ENCODE results near the gene PEX16.

Gene PEX16

DNA sequence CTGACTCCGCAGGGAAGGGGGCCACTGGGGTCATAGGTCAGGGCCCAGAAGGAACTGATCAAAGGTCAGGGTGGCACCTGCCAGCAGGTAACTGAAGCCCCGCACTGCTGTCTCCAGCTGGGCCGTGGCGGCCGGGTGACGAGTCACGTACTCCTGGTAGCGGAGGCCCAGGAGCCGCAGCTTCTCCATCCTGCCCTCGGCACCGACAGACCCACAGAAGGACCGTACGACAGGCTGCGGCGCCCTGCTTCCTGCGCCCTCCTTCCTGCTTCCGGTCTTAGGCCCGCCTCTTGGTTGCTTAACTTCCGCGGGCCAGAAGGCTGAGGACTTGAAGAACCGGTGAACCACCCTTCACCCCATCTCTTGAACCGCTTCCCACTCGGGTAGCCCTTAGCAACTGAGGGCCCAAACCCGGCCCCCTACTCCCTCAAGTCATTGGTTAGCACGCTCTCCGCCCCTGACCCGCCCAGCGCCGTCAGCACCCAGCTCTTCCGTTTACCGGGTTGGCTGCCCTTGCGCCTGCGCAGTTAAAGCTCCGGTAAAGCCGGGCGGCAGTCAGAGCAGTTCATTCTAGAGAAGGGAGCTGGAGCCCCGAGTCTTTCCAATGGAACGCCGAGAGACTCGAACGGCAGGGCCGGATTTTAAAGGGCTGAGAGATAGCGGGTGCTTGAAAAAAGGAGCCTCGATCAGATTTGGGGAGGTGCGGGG, at the start of gene PEX16:
Gene PEX16 (minus strand): TSS at position 255 of the 708 bp plus-strand sequence. CDS start 66 bp downstream, at position 189.
- peak; percentile 98 to 99 for DNase-seq

DNA sequence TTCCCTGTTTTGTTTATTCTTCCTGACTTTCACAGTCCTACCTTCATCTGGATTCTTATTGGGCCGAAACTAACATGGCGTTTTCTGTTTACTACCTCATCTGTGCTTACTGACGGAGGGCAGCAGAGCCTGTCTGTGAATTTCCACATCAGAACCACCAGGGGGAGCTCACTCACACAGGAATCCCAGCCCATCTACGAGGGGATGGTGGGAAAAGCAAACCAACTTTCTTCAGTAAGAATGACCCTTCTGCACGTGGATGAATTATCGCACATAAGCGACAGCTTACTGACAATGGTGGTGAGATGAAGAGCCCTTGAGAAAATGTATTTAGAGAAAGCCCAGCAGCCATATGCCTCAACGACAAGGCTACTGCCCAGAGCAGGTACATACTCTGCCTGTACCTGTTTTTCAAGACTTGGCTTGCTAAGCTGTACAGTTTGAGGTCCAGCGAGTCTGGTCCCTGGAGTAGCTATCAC, 47.3 kb upstream of the PEX16 start:
- peak; percentile 70 to 76 for DNase-seq

DNA sequence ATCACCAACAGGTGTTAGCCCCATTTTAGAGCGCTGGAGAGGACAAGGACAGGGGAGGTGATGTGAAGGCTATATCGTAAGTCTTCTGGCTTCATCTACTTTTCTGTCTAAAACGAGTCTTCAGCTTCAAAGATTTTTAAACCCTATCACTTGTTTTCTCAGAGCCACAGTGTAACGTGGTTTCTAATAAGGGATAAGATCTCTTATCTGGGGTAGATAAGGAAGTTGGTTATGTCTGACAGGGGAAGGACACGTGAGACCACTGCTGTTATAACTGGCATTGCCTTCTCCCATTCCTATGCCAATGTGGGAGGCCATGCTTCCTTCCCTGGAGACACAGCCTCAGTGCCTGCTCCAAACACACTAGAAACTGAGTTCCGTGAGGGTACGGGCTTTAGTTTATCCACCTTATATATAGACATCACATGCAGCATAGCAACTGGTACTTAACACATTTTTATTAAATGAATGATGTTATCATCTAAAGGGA, 44.1 kb upstream of the PEX16 start:
- DNase-seq: no peak

DNA sequence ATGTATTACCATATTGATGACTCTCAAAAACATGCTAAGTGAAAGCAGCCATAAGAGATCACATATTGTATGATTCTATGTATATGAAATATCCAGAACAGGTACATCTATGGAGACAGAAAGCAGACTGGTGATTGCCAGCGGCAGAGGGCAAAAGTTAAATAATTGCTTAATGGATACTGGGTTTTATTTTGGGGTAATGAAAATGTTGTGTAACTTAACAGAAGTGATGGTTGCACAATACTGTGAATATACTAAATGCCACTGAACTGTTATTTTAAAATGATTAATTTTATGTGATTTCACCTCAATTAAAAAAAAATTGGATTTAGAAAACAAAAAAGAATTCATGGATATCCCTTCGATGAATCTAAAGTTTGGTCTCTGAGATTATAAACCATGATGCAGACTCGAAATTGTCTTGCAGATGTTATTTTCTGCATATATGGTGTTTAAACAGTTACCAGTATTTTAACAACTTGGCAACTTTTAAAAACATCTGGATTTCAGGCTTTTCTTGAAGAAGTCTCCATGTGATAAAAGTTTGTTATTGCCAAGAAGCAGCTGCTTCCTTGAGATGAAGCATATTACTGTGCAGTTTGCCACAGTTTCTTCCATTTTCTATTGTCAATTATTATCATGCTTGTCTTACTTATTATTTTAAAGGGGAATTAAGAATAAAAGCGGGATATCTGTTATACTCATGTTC, 42.9 kb upstream of the PEX16 start:
- DNase-seq: no peak

DNA sequence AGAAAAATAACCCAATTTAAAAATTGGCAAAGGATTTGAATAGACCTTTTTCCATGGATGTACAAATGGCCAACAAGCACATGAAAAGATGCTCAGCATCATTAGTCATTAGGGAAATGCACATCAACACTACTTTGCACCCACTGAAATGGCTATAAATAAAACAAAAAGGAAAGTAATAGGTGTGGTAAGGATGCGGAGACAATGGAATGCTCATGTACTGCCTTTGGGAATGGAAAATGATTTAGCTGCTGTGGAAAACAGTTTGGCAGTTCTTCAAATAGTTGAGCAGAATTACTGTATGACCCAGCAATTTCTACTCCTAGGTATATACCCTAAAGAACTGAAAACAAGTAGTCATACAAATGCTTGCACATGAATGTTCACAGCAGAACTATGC, 42.2 kb upstream of the PEX16 start:
- DNase-seq: no peak

DNA sequence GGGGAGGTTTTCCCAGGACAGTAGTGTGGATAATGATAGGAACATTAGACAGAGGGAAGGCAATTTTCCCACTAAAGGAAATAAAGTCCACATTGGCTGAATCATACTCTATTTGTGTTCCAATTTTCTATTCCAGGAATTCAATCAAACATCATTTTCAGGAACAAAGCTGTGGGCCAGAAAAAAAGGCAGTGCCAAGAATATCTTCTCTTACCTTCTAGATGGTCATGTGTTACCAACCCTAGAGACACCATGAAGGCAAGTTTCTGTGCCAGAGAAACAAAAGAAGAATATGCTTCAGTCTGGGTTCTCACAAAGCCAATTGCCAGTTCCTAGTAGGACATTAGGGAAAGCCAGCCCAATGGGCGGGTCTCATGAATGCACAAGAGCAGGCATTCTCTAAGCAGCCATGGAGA, 32.3 kb upstream of the PEX16 start:
- no peak for DNase-seq

DNA sequence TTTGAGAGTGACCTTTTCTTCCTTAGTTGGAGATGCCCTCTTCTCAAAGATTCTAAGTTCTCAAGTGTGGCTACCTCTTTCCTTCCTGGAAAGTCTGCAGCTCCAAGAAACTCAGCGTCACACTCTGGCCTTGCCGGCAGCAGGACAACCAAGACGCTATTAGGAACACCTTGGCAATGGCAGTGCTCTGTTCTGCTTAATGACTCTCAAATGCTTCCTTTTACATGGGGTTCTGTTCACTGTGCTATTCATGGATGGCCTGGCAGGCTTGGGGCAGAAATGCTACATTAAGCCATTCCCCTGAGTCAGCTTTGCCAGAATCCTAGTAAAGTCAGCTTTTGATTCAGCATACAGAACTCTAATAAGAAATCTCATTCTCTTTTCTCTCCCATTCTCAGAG, 30.7 kb upstream of the PEX16 start:
- DNase-seq: no peak

DNA sequence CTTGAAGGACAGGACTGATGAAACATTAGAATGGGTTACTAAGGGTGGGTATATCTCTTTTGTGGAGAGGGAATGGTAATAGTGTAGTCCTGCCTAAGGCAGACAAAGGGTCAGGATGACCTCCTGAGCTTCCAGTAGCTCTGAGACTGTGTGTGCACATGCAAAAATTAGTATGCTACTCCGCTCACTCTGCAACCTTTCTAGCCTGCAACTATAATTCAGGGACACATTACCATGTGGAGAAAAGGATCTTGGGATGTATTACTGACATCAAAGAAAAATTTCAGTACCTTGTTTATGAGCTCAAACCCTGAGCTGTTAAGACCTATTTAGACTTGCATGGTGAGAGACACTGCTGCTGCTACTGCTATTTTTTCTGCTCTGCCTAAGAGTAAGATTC, 30.2 kb upstream of the PEX16 start:
- no peak for DNase-seq

DNA sequence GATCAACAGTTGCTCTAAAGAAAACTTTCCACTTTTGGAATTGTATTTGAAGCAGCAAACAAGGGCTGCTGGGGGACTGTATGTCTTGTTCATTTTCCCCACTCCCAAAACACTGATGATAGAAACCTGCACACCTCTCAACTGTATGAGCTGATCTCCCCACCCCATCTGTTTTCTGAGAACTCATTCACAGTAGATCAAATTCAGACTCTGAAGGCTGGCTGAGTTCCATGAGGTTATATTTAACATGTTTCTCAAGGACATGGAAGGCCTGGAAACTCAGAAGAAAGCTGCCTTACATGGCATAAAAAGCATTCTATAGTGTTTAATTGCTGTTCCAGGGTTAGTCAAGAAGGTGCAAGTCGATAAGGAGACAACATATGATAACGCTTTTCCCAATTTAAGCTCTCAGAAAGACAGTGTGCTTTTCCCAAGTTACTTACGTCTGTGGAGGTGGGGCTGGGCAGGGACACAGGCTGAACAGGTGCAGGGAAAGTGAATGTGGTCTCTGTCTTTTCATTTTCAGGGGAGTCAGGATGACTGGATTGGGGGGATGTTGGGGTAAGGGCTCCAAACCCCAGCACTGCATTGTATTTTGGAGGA, 27.8 kb upstream of the PEX16 start:
- DNase-seq: no peak

DNA sequence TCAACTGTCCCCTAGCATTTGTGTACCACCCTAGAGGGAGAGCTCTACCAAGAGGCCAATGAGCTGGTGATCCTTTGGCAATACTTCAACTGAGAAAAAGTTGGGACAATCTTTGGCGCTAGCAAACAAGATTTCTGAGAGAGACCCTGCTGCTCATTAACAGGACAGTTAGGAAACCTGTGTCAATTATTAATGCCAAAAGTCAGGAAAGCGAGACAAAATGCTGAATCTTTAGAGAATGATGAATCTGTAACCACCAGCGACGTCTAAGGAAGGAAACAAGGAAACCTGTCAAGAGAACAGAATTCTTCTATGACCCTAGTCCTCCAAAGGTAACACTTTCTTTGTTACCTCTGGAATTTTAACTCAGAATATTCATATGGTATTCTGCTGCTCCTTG, 24.7 kb upstream of the PEX16 start:
- DNase-seq: no peak

DNA sequence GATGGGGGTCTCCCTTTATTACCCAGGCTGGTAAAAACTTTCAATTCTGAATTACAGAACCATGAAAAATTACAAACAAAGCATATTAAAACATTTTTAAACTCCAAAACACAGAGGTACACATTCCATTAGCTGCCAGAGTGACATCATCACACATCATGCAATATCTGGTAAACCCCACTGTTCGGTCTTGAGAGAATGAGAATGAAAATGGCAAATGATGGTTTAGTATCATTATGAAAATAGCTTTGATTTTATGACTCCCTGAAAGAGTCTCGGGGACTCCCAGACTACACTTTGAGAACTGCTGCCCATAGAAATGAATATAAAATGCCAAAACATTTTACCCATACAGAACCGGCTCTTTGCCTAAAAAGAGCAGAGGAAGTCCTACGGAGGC, 23.6 kb upstream of the PEX16 start:
- DNase-seq: no peak

DNA sequence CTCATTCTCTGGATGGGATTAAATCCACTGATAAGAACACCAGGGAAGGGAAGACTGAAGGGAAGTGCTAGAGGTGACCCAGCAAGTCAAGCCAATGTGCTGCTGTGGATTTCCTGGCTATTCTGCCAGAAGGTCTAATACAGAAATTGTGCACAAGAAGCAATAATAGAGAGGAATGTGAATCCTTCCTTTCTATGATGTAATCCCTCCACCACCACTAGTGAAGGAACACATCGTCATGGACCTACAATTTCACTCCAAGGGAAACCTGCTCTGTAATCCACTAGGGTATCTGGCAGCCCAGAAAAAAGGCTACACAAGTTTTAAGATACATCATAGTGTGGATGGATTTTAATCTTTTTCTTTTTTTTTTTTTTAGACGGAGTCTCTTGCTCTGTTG, 22.2 kb upstream of the PEX16 start:
- DNase-seq: no peak

DNA sequence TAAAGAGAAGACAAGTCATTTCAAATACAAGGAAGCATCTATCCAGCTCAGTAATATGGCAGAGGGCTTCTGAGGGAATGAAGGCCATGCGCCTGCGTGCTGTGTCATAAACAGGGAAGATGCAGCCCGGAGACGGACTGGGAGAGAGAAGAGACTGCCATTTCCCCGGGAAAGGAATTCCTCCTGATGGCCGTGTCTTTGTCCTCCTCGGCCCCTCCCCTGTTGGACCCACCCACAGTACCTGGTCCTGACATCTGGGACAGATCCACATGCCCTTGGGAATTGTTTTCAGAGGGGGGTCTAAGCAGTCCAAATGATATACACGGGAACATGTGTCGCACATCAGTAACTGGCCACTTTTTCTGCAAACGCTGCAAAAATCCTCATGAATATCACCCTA, 20.2 kb upstream of the PEX16 start:
- no peak for DNase-seq

DNA sequence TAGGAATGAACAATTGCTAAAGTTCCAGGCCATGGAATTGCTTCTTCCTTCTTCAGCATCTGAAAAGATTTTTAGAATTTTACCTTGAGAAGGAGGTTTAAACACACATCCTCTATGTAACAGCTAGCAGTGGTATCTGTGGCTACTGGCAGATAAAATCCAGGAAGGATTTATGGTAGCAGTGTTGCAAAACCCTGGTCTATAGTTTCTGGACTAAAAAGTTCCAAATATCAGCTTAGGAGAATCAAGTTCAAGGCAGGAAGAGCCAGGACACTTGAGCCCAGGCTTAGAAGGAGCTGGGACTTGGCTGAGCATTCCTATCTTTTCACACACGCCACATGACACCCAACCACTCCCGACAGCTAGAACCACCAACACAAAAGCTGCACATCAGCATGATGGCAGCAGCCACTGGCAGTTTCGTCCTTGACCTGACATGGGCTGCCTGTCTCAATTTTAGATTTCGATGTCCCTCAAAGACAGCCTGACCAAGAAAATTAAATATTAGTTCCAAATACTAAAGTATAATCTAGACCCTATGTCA, 18.9 kb upstream of the PEX16 start:
- DNase-seq: no peak

DNA sequence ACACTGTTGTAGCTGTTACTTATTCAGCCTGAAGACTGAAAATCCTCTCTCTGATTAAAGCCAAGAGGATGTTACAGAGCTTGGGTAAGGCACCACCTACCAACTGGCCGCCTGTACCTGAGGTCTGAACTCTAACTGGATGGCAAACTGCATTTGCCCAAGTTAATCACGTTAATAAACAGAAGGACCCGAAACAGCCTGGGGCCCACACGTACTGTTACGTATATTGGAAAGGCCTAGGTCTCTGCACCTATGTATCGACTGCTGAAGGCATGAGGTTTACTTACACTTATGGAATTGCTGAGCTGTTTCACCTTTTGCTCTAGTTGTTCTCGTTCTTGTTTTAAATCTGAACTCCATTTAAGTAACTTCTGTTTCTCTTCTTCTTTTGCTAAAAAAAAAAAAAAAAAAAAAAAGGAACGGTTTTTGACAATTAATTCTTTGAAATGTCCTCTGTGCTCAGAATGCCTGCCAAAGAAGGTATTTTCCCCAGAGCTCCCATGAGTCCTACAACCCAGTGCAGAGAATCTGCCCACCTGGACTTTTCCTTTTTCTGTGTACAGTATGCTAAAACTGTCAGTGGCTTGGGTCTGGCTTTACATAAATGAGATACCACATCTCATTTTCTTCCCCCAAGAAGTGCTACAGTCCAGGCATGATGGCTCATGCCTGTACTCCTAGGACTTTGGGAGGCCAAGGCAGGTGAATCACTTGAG, 17.8 kb upstream of the PEX16 start:
- no peak for DNase-seq

DNA sequence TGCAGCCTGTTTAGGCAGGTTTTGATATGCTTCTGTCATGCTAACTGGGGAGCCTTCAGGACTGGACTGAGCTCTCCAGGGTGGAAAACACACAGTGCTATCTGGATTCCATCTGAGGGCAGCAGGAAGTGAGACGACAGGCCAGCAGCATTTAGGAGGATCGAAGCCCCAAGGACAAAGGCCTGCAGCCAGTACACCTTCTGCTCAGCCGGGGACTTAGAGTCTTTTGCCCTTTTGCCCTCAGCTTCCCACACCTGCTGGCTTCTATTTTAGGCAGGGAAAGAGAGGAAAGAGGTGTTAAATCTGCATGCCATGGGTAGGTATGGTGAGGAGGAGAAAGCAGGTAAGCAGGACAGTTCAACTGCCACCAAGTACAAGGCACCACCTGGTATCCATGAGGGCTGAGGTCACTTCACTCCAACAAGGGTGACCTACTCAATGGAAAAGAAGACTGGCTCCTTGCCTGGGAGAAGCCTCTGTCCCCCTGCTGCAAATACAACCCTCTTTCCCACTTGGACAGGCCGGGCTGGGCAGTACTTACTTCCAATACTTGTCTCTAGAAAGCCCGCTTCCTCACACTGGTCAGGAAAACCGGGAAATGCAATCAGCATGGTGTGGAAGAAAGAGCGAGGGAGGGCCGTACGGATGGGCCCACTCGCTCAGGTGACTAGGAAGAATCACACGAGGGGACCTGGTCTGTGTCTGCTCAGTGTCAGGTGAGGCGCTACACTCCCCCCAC, 17.1 kb upstream of the PEX16 start:
- no peak for DNase-seq

DNA sequence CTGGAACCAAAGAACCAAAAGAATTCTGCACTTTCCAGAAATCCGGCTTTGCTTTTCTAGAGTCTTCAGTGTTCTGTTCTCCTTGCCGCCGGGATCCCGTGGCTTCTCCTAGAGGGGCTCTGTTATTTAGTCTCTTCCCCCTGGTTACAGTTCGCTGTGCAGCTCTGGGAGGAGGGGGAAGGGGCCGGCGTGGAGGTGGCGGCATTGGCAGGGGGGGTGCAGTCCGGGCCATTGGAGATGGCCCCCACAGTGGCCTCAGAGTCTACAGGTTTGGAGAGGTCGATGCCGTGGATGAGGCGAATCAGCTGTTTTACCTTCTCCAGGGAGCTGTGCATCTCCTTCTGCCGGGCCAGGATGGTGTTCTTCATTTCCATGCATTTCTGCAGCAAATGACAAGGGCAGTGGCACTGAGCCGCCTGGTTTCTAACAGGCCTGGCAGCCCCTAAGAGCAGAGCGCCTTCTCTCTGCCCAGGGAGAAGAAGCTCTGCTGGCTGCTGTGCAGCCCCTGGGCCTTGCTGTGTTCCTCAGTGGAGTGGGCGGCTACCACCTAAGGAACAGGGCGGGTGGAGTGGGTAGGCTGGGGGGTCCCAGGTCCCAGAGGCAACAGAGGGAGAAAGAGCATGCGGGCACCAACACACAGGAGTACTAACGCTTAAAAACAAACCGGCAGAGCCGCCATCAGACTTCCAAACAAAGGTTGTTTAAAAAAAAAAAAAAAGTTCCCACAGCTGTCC, 16.3 kb upstream of the PEX16 start:
- DNase-seq: no peak

DNA sequence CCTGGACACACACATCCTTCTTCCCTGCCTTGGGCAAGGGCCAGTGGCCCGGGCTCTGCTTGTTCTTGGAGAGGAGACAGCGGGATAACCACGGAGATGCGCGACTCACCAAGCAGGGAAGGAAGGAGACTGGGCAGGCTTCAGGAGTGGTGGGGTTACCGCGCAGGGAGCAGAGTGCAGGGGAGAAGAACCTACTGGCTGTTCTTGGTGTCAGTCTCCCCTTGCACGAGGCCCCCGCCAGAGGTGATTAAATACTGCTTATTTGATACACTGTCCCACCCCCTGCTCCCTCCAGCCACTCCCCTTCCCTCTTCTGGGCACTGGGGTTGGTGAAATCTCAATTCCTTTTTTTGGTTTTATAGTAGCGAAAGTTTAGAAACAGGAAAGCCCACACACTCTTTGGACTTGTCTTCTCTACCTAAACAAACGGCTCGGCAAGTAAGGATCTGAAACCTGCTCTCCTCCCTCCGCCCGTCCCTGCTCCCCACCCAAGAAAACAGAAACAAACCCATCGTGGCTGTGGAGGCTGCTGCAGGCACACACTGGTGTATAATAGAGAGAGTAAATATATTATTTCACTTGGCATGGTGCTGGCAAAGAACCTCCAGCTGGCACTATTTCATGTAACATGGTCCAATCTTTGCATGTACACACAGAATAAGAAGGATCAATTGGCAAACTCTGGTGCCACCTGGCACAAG, 15.6 kb upstream of the PEX16 start:
- DNase-seq: peak; percentile 11 to 68

DNA sequence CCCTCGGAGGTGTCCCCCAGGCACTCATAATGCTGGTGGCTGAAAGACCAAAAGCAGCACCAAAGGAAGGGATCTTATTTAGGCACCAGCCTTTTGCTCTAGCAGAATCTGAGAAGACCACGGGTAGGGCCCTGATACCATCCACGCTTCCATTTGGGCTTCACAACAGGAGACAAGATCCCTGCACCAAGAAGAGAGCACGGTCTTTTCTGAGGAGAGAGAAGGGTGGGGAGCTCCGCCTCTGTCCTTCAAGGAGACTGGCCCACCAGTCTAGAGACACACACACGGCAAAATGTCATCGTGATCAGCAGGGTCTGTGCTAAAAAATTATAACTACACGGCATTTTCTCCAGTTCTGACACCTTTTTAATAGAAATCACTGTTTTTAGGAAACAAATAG, 14.5 kb upstream of the PEX16 start:
- no peak for DNase-seq

DNA sequence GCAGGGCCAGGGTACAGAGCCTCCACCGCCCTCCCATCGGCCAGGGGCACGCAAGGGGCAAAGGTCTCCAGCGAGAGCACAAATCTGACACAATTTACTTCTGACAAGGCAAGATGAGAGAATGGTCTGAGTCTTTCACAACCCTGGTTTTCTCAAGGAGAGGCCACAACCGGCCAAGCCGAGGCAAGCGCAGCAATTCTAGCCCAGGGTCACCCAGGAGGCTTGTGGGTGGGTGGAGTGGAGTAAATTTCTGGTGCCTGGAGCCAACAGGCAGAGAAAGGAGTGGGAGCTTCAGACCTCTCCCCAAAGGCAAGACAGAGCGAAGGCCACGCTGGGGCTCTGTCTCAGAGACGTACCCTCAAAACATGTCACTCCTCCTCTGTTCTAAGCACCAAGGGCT, 14.1 kb upstream of the PEX16 start:
- DNase-seq: no peak

All from CD4-positive, alpha-beta T cell treated with Interleukin-4 for 1 hour (primary cell).